ENCODE data around the gene SIPA1.

SIPA1 gene

DNA sequence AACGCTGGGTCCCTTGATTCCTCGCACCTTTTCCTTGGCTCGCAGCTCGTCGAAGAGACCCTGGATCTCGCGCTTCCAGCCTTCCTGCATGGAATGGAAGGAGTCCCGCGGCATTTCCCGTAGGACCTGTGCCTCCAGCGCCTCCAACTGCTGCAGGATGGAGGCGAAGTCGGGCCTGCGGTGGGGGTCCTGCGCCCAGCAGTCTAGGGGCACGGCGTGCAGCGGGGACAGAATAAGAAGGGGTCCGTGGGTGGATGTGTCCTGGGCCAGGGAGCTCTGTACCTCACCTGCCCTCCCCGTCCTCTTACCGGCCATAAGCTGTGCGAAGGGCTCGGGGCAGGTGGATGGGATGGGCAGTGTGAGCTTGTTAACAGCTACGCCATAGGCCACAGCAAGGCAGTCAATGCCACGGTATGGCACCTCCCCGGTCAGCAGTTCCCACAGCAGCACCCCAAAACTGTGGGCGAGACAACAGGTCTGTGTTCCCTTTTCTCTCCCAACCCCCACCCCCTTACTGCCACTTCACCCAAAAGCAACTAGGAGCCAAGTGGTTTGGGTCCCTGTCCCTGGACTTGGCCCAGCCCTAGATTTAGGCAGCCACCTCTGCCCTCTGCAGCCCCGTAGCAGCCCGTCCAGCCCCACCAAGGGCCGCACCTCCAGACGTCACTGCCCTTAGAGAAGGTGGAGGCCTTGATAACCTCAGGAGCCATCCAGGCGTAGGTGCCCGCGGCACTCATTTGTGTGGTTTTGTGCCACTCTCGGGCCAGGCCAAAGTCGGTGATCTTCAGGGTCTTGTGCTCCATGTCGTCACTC lies 30.1 kb upstream of the SIPA1 start:
- DNase-seq: no peak

DNA sequence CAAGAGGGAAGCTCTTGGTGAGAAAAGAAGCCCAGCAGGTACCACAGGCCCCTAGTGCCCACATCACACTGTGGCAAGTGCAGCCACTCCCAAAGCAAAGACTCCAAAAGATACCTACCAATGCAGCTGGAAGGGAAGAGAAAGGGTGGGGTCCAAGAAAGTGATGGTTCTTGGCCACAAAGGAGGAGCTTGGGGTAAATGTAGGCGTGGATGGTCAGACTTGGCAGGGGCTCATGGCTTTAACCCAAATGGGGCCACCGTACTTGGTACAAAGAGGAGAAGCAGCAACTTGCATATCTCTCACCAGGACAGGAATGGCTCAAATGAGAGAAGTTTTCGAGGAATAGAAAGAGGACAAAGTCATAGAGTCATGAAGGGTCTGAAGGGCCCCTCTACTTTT lies 28.7 kb upstream of the SIPA1 start:
- no peak for DNase-seq

DNA sequence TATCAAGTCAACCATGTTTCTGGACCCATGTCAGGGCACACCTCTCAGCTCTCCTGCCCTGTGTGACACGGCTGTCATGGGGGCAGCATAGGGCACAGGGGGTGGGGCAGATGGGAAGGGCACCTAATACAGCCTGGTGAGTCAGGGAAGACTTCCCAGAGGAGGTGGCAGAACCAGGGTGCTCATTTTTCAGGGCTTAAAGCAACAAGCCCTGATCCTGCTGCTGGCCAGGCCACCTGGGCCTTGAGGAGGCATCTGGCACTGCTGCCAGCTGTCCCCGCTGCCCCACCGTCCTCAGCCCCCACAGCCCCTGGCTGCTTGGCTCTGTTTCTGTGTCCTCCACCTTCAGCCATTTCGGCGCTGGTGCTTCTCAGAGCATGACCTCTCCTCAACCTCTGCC lies 28.2 kb upstream of the SIPA1 start:
- DNase-seq: no peak

DNA sequence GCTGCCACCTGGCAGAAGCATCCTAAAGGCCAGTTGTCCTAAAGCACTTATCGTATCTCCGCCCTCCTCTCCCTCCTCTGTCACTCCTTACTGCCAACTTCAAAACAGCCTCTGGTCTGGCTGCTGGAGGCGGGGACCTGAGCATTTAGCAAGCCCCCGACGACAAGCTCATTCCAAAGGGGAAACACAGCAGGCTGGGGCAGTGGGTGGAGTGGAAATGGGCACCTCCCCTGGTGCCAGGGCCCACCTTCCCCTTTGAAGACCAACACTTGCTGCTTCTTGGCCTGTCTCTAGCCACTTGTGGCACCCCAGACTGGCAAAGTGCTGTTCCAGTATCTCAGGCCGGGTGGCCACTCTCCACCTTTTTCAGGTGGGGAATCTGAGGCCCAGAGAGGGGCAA lies 27.5 kb upstream of the SIPA1 start:
- DNase-seq: no peak

DNA sequence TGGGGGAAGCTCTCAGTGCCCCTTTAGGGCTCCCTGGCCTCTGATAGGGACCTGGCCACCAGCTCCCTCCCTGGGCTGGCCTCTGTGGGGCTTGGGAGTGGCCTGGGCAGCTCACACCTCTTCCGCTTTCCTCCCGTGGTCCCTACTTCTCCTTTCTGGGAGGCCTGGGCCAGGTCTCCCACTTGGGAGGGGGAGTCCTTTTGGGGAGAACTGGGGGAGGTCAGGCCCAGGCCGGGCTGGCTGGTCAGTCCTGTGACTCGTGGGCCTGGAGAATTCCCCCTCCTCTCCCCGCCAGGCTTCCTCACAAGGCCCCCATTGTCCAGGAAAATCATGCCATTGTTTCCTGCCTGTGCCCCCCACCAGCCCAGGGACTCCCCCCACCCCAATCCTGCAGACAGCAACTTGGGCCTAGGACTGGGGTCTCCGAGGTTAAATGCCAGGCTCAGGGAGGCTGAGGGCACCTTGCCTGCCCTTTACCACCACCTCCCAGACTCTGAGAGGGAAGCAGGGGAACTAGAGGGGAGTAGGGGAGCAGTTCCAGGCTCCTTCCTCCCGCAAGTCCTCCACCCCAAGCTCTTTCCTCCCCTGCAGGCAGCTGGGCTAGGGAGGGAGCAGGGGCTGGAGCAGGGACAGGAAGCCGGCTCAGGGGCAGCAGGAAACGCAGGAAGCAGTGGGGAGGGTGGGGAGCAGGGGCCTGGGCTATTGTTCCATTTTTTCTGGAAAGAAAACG lies 26.7 kb upstream of the SIPA1 start:
- DNase-seq: no peak

DNA sequence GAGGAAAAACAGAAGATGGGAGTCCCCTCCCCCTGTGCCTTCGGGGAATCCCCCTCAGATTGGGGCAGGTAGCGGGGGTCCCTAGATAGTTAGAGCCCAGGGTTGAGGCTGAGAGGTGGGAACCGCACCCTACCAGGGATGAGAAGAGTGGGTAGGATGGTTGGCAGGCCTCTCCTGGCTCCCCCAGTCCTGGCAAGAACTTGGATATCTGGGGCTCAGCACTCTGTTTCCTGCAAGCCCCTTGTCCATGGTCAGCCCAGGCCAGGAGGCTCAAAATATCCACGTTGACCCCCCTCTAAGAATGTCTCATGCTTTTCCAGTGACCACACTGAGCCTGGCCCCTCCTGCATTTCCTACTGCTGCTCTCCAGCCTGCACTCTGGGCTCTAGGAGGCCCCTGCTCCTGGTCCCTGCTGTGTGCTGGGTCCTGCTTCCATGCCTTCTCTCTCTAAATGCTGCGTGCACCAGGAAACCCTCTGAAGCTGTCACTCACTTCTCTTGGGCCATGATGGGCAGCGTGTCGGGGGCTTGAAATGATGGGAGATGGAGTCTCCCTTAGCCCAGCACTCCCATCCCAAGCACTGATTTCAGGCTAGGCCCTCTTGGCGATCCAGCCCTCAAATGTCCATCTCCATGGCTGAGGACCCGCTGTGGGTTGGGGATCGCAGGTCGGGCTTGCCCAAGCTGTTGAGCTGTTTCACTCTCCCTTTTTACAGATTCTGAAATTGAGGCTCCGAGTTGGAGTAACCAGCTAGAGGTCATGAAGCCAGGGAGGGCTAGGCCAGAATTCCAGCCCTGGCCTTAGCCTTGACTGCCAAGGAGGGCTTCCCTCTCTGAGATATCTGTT lies 25.9 kb upstream of the SIPA1 start:
- DNase-seq: no peak

DNA sequence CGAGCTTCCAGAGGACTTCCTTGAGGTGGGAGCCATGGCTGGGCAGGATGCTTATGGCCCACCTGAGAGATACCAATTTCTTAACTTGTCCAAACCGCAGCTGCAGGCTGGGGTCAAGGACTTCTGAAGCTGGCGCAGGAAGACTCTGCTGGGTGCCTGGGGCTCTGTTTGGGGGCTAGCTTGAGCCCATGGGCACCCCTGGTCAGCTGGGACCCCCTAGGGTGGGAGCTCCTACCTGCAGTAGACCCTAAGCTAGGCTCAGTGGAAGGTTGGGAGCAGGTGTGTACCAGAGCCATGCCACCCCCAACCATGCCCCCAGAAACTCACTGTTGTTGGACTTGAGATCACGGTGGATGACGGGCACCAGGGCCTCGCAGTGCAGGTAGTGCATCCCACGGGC lies 25.2 kb upstream of the SIPA1 start:
- no peak for DNase-seq

DNA sequence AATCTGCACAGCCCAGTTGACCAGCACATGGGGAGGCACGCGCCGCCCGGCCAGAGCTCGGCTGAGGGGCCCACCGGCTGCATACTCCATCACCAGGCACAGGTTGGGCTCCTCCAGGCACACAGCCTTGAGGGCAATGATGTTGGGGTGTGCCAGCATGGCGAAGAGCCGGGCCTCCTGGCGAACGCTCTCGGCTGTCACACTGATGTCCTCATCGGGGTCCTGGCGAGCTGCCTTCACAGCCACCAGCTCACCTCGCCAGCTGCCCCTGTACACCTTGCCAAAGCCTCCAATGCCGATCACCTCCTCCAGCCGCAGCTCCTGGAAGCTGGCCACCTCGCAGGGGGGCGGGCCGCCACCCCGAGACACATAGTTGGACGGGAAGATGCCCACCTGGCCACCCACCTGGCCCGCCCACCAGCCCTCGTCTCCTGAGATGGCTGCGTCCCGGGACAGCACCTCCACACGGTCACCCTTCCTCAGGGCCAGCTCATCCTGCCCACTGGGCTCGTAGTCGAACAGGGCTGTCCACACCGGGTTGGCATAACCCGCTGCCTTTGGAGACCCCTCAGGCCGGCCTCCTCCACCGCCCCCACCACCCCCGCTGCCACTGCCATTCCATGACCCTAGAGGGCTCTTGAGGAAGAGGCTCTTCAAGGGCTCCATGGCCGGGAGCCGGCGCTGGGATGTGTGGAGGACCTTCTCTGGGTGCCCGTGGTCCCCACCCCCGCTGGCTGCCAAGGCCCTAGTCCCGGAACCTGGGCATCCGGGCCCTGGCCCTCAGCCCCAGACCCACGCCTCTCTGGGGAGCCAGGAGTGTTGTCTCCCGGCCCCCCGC lies 24.6 kb upstream of the SIPA1 start:
- no peak for DNase-seq

DNA sequence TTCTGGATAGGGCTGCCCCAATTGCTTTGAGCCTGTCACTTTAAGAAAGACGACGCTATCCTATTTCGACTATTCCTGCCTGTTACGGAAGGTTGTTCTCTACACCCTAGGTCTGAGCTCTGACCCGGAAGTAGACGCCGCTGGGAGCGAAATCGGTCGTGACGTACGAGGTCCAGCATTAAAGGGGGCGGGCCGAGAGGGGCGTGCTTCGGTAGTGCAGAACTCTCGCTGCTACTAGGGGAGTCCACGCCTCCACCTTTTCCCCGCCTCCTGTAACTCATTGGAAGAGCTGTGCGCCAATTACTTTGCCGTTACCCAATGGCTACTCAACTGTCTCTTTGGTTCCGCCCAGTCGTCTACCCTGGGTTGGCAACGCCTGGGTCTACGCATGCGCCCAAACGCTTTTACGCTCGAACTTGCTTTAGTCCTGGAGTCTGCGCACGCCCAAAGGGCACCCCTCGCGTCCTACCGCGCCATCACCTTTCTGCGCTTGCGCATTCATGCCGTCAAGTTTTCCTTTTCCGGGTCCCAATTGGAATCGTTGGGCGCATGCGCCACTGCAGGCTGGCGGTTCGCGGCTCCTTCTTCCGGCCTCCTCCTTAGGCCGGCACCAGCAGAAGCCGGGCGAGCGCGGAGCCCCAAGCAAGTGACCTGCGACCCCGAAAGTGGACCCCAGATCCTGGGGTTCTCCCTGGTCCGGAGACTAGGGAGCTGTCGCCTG lies 22.5 kb upstream of the SIPA1 start, which contains the start of gene PCNX3:
Gene PCNX3 (plus strand): TSS at position 548 of the 721 bp plus-strand sequence. CDS start 536 bp downstream, outside the sequence.
- peak; percentile 89 for DNase-seq

DNA sequence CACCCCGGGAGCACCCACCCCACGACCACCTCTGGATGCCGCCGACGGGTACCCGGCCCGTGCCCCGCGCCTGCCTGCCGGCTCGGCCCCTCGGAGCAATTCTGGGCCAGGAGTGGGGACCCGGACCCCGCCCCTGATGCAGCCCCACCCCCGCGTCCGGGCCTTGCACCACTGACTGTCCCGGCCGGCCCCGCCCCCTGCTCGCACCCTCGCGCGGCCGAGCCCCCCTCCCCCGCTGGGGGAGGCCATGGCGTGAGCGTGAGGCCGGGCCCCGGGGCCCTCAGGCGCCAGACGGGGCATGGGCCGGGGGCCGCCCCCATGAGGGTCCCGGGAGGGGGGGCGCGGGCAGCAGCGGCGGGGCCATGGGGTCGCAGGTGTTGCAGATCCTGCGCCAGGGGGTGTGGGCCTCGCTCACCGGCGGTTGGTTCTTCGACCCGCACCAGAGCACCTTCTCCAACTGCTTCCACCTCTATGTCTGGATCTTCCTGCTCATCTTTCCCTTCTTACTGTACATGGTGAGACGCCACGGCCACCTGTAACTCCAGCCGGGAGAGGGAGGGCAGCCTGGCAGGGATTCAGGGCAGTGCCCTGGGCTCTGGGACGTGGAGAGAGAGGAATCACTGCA lies 21.8 kb upstream of the SIPA1 start:
- peak; percentile 58 for DNase-seq

DNA sequence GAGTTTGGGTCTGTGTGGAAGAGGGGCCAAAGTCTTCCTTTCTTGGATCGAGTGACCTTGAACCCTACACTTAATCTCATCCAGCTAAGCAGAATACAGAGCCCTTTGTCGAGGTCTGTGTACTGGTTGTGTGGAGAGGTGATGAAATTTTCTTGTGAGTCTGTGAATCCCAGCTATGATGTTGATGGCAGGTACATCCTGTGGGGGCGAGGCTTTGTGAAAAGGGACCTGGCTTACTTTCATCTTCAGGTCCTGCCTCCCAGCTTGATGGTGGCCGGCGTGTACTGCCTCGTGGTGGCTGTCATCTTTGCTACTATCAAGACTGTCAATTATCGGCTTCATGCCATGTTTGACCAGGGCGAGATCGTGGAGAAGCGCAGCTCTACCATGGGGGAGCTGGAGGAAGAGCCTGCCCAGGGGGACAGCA lies 21.3 kb upstream of the SIPA1 start:
- DNase-seq: no peak

DNA sequence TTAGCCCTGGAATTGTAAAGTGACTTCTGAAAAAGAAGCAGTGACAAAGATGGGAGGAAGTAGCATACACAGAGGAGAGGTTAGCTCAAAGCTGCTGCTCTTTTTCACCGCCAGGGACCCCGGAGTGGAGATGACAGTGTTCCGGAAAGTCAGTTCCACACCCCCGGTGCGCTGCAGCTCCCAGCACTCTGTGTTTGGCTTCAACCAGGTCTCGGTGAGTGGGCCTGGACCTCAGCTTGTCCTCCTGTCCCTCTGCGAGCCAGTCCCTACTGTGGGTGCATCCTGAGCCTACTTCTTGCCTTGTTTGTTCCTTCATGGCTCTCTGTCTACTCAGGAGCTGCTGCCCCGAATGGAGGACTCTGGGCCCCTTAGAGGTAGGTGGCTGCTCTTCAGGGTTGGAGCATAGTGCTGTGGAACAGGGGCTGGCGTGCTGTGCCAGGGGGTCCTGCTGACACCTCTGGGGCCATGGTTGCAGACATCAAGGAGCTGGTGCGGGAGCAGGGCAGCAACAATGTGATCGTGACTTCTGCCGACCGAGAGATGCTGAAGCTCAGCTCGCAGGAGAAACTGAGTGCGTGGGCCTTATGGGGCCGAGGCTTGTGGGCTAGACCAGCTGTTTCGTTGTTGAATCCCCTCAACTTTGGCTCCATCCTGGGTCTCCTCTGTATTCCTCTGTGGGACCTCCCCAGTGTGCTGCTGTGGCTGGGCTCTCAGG lies 20.6 kb upstream of the SIPA1 start:
- no peak for DNase-seq

DNA sequence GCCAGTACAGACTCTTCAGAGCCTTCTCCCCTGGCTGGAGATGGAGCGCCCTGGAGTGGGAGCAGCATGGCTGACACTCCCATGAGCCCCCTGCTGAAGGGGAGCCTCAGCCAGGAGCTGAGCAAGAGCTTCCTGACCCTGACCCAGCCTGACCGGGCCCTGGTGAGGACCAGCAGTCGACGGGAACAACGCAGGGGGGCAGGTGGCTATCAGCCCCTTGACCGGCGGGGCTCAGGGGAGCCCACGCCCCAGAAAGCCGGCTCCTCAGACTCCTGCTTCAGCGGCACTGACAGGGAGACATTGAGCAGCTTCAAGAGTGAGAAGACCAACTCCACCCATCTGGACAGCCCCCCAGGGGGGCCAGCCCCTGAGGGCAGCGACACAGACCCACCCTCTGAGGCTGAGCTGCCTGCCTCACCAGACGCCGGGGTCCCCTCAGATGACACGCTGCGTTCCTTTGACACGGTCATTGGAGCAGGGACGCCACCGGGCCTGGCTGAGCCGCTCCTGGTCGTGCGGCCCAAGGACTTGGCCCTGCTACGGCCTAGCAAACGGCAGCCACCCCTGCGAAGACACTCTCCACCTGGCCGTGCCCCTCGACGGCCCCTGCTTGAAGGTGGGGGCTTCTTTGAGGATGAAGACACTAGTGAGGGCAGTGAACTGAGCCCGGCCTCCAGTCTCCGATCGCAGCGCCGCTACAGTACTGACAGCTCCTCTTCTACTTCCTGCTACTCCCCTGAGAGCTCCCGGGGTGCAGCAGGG lies 19.7 kb upstream of the SIPA1 start:
- DNase-seq: no peak

DNA sequence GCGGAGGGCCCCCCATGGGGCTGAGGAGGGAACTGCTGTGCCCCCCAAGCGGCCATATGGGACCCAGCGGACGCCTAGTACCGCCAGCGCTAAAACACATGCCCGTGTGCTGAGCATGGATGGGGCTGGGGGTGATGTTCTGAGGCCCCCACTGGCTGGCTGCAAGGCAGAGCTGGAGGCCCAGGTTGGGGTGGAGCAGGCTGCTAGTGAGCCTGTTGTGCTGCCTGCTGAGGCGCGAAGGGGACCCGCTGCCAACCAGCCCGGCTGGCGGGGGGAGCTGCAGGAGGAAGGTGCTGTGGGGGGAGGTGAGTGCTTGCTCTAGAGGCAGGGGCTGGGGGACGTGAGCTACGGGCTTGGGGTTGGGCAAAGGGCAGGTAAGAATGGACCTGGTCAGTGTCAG lies 19.1 kb upstream of the SIPA1 start:
- no peak for DNase-seq

DNA sequence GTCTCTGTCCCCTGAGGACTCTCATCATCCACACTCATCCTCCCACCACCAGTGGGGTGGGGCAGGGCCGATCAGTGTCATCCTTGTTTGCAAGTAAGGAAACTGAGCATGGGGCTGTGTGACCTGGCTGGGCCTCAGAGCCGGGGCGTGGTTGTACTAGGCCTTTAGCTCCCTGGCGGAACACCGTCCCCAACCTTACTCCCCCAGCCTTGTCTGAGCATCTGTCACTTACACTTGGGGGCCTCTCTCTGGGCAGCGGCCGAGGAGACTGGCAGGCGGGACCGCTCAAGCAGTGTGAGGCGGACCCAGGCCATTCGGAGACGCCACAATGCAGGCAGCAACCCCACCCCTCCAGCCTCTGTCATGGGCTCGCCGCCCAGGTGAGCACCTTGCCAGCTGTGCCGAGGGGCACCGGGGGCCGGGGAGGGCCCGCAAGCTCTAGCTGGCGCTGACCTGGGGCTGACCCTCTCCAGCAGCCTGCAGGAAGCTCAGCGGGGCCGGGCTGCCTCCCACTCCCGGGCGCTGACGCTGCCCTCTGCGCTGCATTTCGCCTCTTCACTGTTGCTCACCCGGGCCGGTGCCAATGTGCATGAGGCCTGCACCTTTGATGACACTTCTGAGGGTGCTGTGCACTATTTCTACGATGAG lies 18.5 kb upstream of the SIPA1 start:
- DNase-seq: no peak

DNA sequence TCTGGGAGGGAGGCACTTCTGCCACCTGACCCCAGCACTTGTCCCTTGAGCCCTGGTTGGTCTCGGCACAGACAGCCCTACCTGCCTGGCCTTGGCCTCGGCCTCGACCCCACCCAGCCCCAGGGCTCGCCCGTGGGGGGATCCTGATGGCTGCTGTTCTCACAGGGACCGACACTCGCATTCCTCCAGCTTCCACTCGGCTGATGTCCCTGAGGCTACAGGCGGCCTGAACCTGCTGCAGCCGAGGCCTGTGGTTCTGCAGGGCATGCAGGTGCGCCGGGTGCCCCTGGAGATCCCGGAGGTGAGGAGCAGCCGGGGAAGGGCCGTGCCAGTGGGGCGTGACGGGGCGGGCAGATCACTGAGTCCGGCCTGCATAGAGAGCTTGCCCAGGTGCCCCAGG lies 17.2 kb upstream of the SIPA1 start:
- no peak for DNase-seq

DNA sequence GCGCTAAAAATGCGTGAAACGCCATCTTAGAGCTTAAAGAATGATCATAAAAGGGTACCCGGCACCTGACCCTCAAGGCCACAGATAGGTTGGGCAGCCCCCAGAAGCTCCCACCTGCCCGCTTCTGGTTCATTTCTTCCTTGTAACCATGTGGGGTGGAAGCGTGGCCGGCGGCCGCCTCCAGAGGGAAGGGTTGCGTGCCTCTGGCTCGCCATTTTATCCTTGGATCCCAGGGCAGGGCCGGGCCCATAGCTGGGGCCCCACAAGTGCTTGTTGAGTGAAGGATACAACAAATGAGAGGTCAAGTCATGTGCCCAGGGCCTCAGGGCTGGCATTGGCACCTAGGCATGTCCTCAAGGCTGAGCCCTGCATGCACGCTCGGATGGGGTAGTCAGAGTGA lies 16.4 kb upstream of the SIPA1 start:
- DNase-seq: no peak

DNA sequence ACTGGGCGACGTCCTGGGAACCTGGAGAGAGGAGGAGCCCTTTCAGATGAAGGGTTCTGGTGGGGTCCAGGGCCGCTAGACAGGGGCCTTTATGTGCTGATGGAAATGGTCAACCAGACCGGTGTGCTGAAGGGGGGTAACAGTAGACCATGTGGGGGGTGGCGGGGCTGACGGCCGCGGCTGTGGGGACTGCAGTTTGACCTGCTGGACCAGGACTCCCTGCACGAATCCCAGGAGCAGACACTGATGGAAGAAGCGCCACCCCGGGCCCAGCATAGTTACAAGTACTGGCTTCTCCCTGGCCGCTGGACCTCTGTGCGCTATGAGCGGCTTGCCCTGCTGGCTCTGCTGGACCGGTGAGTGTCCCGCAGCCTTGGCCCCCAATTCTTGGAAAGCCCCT lies 15.9 kb upstream of the SIPA1 start:
- DNase-seq: no peak

DNA sequence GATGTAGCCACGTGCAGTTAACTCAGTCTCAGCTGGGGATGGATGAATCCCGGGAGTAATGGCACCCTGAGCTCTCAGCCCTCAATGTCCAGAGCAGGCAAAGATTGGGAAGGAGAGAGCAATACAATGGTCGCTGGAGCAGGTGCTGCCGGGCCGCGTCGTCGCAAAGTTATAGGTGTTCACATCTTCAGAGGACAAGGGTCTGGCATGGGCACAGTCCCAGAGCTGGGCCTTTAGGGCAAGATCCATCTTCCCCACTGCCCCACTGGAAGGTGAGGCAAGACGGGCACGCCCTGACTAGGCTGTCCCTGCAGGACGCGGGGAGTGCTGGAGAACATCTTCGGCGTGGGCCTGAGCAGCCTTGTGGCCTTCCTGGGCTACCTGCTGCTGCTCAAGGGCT lies 14.7 kb upstream of the SIPA1 start:
- DNase-seq: no peak
